Islet of Langerhans (tissue), 1 donor: ENCODE results near the gene CALD1.
A peak's percentile ranks its signal among the peaks of the same experiment; 100 is the strongest.

ENCODE experiments used
- FAIRE-seq: peaks from one replicate; lab custom pipeline; 2011; peaks lifted over from hg19 to GRCh38; lab: Jason Lieb, UNC

Gene CALD1

DNA sequence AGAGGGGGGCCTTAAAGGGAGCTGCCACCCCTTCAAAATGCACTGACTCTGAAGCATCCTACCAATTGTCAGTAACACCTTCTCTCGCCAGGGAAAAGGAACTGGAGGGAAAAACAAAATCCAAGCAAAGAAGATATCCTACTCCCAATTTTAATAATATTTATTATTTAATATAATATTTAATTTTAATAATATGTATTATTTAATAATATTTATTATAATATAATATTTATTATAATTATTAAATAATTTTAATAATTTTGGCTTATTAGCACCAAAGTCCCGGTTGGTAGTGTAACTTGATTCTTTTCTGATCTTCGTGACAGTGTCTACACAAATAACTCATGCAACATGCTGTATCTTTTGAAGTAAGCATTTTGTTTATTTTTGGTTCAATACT lies 148.3 kb downstream of the CALD1 start:
- no peak for FAIRE-seq

GRCh38 chr7:134928554-134928953 lies 149.1 kb downstream of the CALD1 start:
- no peak for FAIRE-seq

GRCh38 chr7:134931487-134931886 lies 152.1 kb downstream of the CALD1 start:
- no peak for FAIRE-seq

DNA sequence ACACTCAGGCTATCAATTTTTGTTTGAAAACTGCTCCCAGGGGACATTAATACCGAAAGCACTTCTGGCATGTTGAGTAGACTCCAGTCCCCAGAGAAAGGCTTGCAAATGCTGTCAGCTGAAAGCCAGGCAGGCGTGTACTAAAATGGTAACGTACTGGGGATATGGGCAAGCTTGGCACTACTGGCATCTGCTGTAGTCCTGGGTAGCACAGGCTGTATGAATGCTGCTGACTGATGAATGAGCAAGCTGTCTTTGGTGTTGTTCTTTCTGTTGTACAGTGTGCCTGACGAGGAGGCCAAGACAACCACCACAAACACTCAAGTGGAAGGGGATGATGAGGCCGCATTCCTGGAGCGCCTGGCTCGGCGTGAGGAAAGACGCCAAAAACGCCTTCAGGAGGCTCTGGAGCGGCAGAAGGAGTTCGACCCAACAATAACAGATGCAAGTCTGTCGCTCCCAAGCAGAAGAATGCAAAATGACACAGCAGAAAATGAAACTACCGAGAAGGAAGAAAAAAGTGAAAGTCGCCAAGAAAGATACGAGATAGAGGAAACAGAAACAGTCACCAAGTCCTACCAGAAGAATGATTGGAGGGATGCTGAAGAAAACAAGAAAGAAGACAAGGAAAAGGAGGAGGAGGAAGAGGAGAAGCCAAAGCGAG lies 153.4 kb downstream of the CALD1 start:
- no peak for FAIRE-seq

GRCh38 chr7:134933460-134934068 lies 154.1 kb downstream of the CALD1 start:
- no peak for FAIRE-seq

- no peak for FAIRE-seq
These were observed 156.3 kb downstream of the CALD1 start for GRCh38 chr7:134935701-134936100.

DNA sequence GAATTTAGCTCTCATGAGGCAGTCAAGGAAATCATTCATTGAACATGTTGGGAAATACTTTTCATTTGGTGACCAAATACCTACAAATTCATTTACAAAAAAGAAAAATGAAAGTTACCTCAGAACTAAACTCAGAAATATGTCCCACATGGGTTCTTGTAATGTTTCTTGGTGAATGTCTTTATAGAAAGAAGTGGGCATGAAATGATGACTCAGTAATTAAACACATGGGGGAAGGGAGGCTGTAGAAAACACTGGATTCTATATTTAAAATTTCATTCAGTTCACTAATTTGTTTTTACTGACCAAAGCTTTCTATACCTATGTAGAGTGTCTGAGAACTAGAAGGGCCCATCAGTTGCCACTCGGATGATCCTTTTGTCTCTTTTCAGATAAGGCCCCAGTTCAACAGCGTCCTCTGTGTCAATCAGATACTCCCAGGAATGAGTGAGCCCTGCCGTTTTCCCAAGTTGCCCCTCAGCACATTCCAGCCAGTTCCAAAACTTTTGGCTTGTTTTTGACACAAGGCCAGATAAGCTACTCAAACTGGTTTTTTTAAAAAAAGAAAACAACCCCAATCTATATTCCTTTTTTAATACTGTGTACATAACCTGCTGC lies 157.6 kb downstream of the CALD1 start:
- no peak for FAIRE-seq

GRCh38 chr7:134938141-134938540 lies 158.7 kb downstream of the CALD1 start:
- no peak for FAIRE-seq

DNA sequence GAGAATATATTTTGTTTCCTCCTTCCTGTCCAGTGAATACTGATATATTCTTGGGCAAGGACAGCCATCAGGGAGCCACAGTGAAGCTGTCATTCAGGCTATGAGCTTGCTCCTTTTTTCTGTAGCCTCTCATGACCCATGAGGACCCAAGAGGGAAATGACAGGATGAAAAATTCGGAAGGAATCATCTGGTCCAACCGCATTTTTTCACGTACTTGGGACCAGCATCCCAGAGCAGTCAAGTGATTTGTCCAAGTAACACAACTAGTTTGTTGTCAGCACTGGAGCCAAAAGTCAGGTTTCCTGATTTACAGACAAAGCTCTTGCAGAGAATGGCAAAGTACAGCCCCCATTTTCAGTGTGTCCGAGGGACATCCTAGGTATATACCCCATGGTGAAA lies 159.7 kb downstream of the CALD1 start:
- no peak for FAIRE-seq

DNA sequence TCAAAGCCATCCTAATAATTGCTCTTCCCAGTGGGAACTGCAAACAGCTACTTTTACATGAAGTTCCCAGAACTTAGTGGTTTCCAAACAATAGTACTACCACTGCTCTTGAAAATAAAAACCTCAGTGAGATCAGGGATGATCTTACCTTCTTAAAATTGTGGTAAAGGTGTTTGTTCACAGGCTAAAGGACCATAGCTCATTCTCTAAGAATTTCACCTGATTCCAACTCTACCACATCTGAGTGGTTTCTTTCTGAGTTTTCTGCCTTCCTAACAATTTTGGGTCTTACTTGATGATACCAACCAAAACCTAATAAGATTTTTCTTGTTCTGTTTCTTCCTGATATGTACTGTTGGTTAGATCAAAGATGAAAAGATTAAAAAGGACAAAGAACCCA lies 161.3 kb downstream of the CALD1 start:
- no peak for FAIRE-seq

GRCh38 chr7:134941185-134941900 lies 161.9 kb downstream of the CALD1 start:
- FAIRE-seq: no peak

- no peak for FAIRE-seq
These were observed 162.5 kb downstream of the CALD1 start for GRCh38 chr7:134941952-134942351.

GRCh38 chr7:134942690-134943466 lies 163.4 kb downstream of the CALD1 start:
- peak; percentile 17 for FAIRE-seq

DNA sequence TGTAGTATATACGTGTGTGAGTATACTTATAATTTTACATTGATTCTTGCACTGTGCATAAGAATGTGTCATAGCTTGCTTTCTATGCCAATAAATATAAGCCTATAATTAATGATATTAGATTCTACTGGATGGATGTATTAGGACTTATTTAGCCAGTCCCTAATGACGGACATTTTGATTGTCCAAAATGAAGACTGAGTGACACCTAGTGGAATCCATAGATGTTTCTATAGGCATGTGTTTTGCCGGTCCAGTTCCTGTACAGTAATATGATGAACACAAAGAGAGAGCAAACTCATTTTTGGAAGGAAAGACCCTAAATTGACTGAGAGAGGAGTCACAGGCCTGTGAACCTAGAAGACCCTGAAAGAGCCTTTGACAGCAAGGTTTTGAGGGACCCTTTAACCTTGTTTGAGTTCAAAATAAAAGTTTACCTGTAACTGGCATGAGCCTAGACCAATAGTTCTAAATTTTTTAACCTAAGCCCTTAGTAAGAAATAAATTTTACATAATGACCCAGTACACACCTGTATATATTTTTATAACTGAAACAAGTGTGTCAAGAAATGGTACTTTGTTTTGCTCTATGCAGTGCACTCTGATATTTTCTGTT lies 164.5 kb downstream of the CALD1 start:
- FAIRE-seq: peak; percentile 5

GRCh38 chr7:134945691-134946090 lies 166.3 kb downstream of the CALD1 start:
- no peak for FAIRE-seq

- FAIRE-seq: no peak
These were observed 166.8 kb downstream of the CALD1 start for GRCh38 chr7:134946260-134946659.

DNA sequence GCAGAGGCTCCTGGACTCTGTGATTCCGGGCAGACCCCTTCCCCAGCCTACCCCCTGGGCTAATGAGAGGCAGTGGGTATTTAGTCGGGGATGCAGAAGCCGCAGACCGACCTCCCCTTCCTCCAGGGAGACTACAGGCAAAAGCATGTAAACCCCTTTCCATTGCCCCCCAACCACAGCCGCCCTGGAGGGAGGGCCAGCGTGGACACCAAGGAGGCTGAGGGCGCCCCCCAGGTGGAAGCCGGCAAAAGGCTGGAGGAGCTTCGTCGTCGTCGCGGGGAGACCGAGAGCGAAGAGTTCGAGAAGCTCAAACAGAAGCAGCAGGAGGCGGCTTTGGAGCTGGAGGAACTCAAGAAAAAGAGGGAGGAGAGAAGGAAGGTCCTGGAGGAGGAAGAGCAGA lies 167.9 kb downstream of the CALD1 start:
- FAIRE-seq: no peak

DNA sequence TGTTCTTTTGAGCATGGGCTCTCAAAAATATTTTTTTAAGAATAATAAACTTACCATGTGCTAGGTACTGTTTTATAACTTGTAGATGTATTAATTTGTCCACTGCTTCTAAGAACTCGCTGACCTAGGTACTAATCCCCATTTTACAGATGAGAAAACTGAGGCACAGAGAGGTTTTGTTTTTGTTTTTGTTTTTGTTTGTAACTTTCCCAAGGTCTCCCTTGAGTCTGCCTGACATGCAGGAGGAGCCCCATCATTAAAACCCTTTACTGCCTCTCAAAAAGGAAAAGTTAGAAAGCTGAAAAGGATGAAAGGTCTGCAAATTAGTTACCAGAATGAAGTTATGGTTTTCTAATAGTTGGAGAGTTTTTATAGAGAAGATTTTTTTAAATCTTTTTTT lies 168.4 kb downstream of the CALD1 start:
- FAIRE-seq: no peak

GRCh38 chr7:134948246-134948645 lies 168.8 kb downstream of the CALD1 start:
- no peak for FAIRE-seq

DNA sequence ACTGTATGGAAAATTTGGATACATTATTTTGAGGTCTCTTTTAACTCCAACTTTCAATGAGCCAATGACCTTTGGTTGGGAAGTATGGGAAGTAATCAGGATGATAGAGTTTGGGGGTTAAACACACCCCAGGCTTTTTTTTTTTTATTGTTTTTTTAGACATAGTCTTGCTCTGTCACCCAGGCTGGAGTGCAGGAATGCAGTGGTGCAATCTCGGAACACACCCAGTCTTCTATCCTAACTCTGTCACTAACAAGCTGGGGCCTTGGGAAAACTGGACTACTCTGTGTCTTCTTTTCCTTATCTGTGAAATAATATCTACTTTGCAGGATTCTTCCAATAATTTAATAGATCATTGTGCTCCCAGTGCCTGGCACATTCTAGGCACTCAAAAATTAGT lies 169.3 kb downstream of the CALD1 start:
- FAIRE-seq: no peak

- FAIRE-seq: no peak
These were observed 169.7 kb downstream of the CALD1 start for GRCh38 chr7:134949171-134949570.
